ENCODE results near the gene HSPA6.
A peak's percentile ranks its signal among the peaks of the same experiment; 100 is the strongest.

The HSPA6 gene

GRCh38 chr1:161484613-161485012 is 39.7 kb upstream of the HSPA6 start:
- peaks cover 53% of the 10 kb centered on the region for H3K27me3 ChIP-seq (ENCODE audit: insufficient read depth, insufficient read length)
- no peak for DNase-seq (ENCODE audit: low read depth, low spot score)
- H3K4me3 ChIP-seq (ENCODE audit: insufficient read length, low read depth), result no peak overlapping the region
- no peaks in the 10 kb centered on the region for H3K36me3 ChIP-seq (ENCODE audit: insufficient read depth, insufficient read length, low read length)
- no peaks in the 10 kb centered on the region for H3K4me1 ChIP-seq (ENCODE audit: insufficient read depth, insufficient read length)
- no peak overlapping the region for H3K9ac ChIP-seq (ENCODE audit: insufficient read length, low read depth)
- TF ChIP-seq ZNF274 (IDR thresholded peaks at IDR 0.05; ENCODE audit: low read depth, low read length), result no peak
- no peak for TF ChIP-seq SUZ12 (IDR thresholded peaks at IDR 0.05; ENCODE audit: extremely low read depth, insufficient read depth, insufficient read length)
- TF ChIP-seq YY1 (IDR thresholded peaks at IDR 0.05; ENCODE audit: insufficient read depth, insufficient read length), result no peak
- no peaks in the 10 kb centered on the region for H3K9me3 ChIP-seq (ENCODE audit: insufficient read depth, low read length)

GRCh38 chr1:161486806-161487741 is 37.3 kb upstream of the HSPA6 start:
- no peak overlapping the region for H3K4me3 ChIP-seq (ENCODE audit: insufficient read length, low read depth)
- H3K9me3 ChIP-seq (ENCODE audit: insufficient read depth, low read length), result no peaks in the 10 kb centered on the region
- H3K9ac ChIP-seq (ENCODE audit: insufficient read length, low read depth), result no peak overlapping the region
- peak; percentile 55 for DNase-seq (ENCODE audit: low read depth, low spot score)
- no peaks in the 10 kb centered on the region for H3K4me1 ChIP-seq (ENCODE audit: insufficient read depth, insufficient read length)
- no peaks in the 10 kb centered on the region for H3K36me3 ChIP-seq (ENCODE audit: insufficient read depth, insufficient read length, low read length)
- TF ChIP-seq YY1 (IDR thresholded peaks at IDR 0.05; ENCODE audit: insufficient read depth, insufficient read length) (no peak), SUZ12 (IDR thresholded peaks at IDR 0.05; ENCODE audit: extremely low read depth, insufficient read depth, insufficient read length) (no peak), ZNF274 (IDR thresholded peaks at IDR 0.05; ENCODE audit: low read depth, low read length) (no peak)
- H3K27me3 ChIP-seq (ENCODE audit: insufficient read depth, insufficient read length), result peaks cover 34% of the 10 kb centered on the region

- peaks cover 4% of the 10 kb centered on the region for H3K27me3 ChIP-seq (ENCODE audit: insufficient read depth, insufficient read length)
- TF ChIP-seq ZNF274 (IDR thresholded peaks at IDR 0.05; ENCODE audit: low read depth, low read length), result no peak
- no peak for TF ChIP-seq SUZ12 (IDR thresholded peaks at IDR 0.05; ENCODE audit: extremely low read depth, insufficient read depth, insufficient read length)
- no peak for TF ChIP-seq YY1 (IDR thresholded peaks at IDR 0.05; ENCODE audit: insufficient read depth, insufficient read length)
- H3K36me3 ChIP-seq (ENCODE audit: insufficient read depth, insufficient read length, low read length), result no peaks in the 10 kb centered on the region
- no peak overlapping the region for H3K9ac ChIP-seq (ENCODE audit: insufficient read length, low read depth)
- H3K9me3 ChIP-seq (ENCODE audit: insufficient read depth, low read length), result no peaks in the 10 kb centered on the region
- no peak for DNase-seq (ENCODE audit: low read depth, low spot score)
- H3K4me3 ChIP-seq (ENCODE audit: insufficient read length, low read depth), result no peak overlapping the region
- H3K4me1 ChIP-seq (ENCODE audit: insufficient read depth, insufficient read length), result no peaks in the 10 kb centered on the region
Observed at GRCh38 chr1:161491472-161491871, 32.9 kb upstream of the HSPA6 start.

- Histone ChIP-seq H3K4me3 (ENCODE audit: insufficient read length, low read depth) (no peak overlapping the region), H3K36me3 (ENCODE audit: insufficient read depth, insufficient read length, low read length) (no peaks in the 10 kb centered on the region), H3K9me3 (ENCODE audit: insufficient read depth, low read length) (no peaks in the 10 kb centered on the region), H3K27me3 (ENCODE audit: insufficient read depth, insufficient read length) (peaks cover 4% of the 10 kb centered on the region), H3K4me1 (ENCODE audit: insufficient read depth, insufficient read length) (no peaks in the 10 kb centered on the region), H3K9ac (ENCODE audit: insufficient read length, low read depth) (no peak overlapping the region)
- TF ChIP-seq SUZ12 (IDR thresholded peaks at IDR 0.05; ENCODE audit: extremely low read depth, insufficient read depth, insufficient read length) (no peak), ZNF274 (IDR thresholded peaks at IDR 0.05; ENCODE audit: low read depth, low read length) (no peak), YY1 (IDR thresholded peaks at IDR 0.05; ENCODE audit: insufficient read depth, insufficient read length) (no peak)
- DNase-seq (ENCODE audit: low read depth, low spot score), result no peak
Observed at GRCh38 chr1:161492827-161493226, 31.5 kb upstream of the HSPA6 start.

GRCh38 chr1:161494091-161494735 is 30.1 kb upstream of the HSPA6 start:
- Histone ChIP-seq H3K4me1 (ENCODE audit: insufficient read depth, insufficient read length) (no peaks in the 10 kb centered on the region), H3K9me3 (ENCODE audit: insufficient read depth, low read length) (no peaks in the 10 kb centered on the region), H3K9ac (ENCODE audit: insufficient read length, low read depth) (no peak overlapping the region), H3K4me3 (ENCODE audit: insufficient read length, low read depth) (no peak overlapping the region), H3K36me3 (ENCODE audit: insufficient read depth, insufficient read length, low read length) (no peaks in the 10 kb centered on the region), H3K27me3 (ENCODE audit: insufficient read depth, insufficient read length) (peaks cover 4% of the 10 kb centered on the region)
- TF ChIP-seq ZNF274 (IDR thresholded peaks at IDR 0.05; ENCODE audit: low read depth, low read length) (no peak), SUZ12 (IDR thresholded peaks at IDR 0.05; ENCODE audit: extremely low read depth, insufficient read depth, insufficient read length) (no peak), YY1 (IDR thresholded peaks at IDR 0.05; ENCODE audit: insufficient read depth, insufficient read length) (no peak)
- no peak for DNase-seq (ENCODE audit: low read depth, low spot score)

- Histone ChIP-seq H3K36me3 (ENCODE audit: insufficient read depth, insufficient read length, low read length) (no peaks in the 10 kb centered on the region), H3K9ac (ENCODE audit: insufficient read length, low read depth) (no peak overlapping the region), H3K9me3 (ENCODE audit: insufficient read depth, low read length) (no peaks in the 10 kb centered on the region), H3K4me3 (ENCODE audit: insufficient read length, low read depth) (no peak overlapping the region), H3K4me1 (ENCODE audit: insufficient read depth, insufficient read length) (no peaks in the 10 kb centered on the region), H3K27me3 (ENCODE audit: insufficient read depth, insufficient read length) (no peaks in the 10 kb centered on the region)
- DNase-seq (ENCODE audit: low read depth, low spot score), result no peak
- TF ChIP-seq YY1 (IDR thresholded peaks at IDR 0.05; ENCODE audit: insufficient read depth, insufficient read length), result no peak
- no peak for TF ChIP-seq SUZ12 (IDR thresholded peaks at IDR 0.05; ENCODE audit: extremely low read depth, insufficient read depth, insufficient read length)
- TF ChIP-seq ZNF274 (IDR thresholded peaks at IDR 0.05; ENCODE audit: low read depth, low read length), result no peak
Observed at GRCh38 chr1:161495490-161495889, 28.9 kb upstream of the HSPA6 start.

- no peak for DNase-seq (ENCODE audit: low read depth, low spot score)
- H3K27me3 ChIP-seq (ENCODE audit: insufficient read depth, insufficient read length), result no peaks in the 10 kb centered on the region
- H3K9me3 ChIP-seq (ENCODE audit: insufficient read depth, low read length), result no peaks in the 10 kb centered on the region
- no peaks in the 10 kb centered on the region for H3K36me3 ChIP-seq (ENCODE audit: insufficient read depth, insufficient read length, low read length)
- H3K4me3 ChIP-seq (ENCODE audit: insufficient read length, low read depth), result no peak overlapping the region
- TF ChIP-seq YY1 (IDR thresholded peaks at IDR 0.05; ENCODE audit: insufficient read depth, insufficient read length) (no peak), ZNF274 (IDR thresholded peaks at IDR 0.05; ENCODE audit: low read depth, low read length) (no peak), SUZ12 (IDR thresholded peaks at IDR 0.05; ENCODE audit: extremely low read depth, insufficient read depth, insufficient read length) (no peak)
- H3K4me1 ChIP-seq (ENCODE audit: insufficient read depth, insufficient read length), result no peaks in the 10 kb centered on the region
- H3K9ac ChIP-seq (ENCODE audit: insufficient read length, low read depth), result no peak overlapping the region
Observed at GRCh38 chr1:161497961-161498360, 26.4 kb upstream of the HSPA6 start.

Data from NT2/D1 (cell line).